Activated effector memory CD4-positive, alpha-beta T cell treated with Interleukin-2 at 50 U/mL for 16 hours (primary cell): ENCODE measurements around the gene C1orf159.
"Not testable (repeated sequence)": the region's sequence is repeated elsewhere in the genome, so short reads cannot be mapped to it uniquely, and the experiment has no call there.

Experiments used
- DNase-seq: peaks from one replicate; pipeline ENCODE4 v3.0.0-alpha.2; 2020

Gene C1orf159

GRCh38 chr1:1148569-1148968, 32.7 kb upstream of the C1orf159 start:
- DNase-seq: no peak

- no peak for DNase-seq
Observed at GRCh38 chr1:1148061-1148460, 32.2 kb upstream of the C1orf159 start.

- DNase-seq: no peak
Observed at GRCh38 chr1:1146596-1146995, 30.7 kb upstream of the C1orf159 start.

GRCh38 chr1:1146026-1146425, 30.1 kb upstream of the C1orf159 start:
- DNase-seq: no peak

GRCh38 chr1:1145547-1145914, 29.6 kb upstream of the C1orf159 start:
- no peak for DNase-seq

GRCh38 chr1:1144843-1145546, 29.1 kb upstream of the C1orf159 start:
- DNase-seq: no peak

- DNase-seq: peak; percentile 48
Observed at GRCh38 chr1:1144122-1144842, 28.4 kb upstream of the C1orf159 start.

- no peak for DNase-seq
Observed at GRCh38 chr1:1143636-1144035, 27.7 kb upstream of the C1orf159 start.

- DNase-seq: no peak
Observed at GRCh38 chr1:1142844-1143243, 27.0 kb upstream of the C1orf159 start.

- DNase-seq: not testable (repeated sequence)
Observed at GRCh38 chr1:1142352-1142751, 26.5 kb upstream of the C1orf159 start.

GRCh38 chr1:1141911-1142250, 26.0 kb upstream of the C1orf159 start:
- no peak for DNase-seq

- no peak for DNase-seq
Observed at GRCh38 chr1:1141244-1141910, 25.5 kb upstream of the C1orf159 start.

- no peak for DNase-seq
Observed at GRCh38 chr1:1140673-1141072, 24.8 kb upstream of the C1orf159 start.

- DNase-seq: peak; percentile 60
Observed at GRCh38 chr1:1137256-1138045, 21.6 kb upstream of the C1orf159 start.

- DNase-seq: no peak
Observed at GRCh38 chr1:1136547-1137230, 20.8 kb upstream of the C1orf159 start.

- no peak for DNase-seq
Observed at GRCh38 chr1:1135339-1136136, 19.6 kb upstream of the C1orf159 start.

- no peak for DNase-seq
Observed at GRCh38 chr1:1134300-1134970, 18.5 kb upstream of the C1orf159 start.

GRCh38 chr1:1132956-1133750, 17.3 kb upstream of the C1orf159 start:
- no peak for DNase-seq

- no peak for DNase-seq
Observed at GRCh38 chr1:1132042-1132950, 16.4 kb upstream of the C1orf159 start.
